ENCODE results near the gene ARFGEF3.

ARFGEF3 gene

DNA sequence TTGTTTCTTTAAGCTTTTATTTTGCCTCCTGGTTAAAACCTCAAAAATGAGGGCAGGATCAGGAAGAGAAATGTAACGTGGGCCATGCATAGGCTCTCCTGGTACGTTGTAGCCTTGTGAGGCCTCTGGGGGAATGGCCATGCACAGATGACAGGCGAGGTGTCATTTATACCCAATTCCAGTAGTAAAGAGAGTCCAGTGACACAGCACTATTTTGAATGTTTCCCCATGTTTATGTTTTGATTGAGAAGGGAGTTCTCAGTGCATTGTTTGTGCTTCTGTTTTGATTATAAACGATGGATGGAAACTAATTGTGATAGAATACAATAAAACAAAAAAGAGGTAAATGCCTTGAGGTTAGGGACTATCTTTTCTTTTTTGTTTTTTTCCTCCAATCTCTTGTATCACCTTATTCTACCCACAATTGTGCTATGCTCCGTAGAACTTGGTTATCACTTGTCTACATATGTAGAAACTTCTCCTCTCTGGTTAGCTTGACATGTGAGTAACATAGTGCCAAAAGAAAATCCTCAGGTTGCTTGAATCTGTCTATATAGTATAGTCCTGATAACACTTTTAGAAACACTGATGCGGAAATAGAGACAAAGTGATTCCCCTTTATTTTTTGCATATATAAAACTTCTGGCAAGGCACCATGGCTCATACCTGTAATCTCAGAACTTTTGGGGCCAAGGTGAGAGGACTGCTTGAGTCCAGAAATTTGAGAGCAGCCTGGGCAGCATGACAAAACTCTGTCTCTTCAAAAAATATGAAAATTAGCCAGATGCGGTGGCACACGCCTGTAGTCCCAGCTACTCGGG is 209.1 kb downstream of the ARFGEF3 start:
- DNase-seq, result no peak

DNA sequence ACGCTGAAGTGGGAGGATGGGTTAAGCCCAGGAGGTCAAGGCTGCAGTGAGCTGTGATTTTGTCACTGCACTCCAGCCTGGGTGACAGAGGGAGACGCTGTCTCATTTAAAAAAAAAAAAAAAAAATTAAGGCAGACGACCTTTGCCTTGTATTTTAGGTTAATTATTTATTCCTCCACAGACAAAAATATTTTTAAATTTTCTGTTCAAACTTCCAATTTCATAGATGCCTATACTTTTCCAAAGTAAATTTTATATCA is 209.6 kb downstream of the ARFGEF3 start:
- no peak for DNase-seq

DNA sequence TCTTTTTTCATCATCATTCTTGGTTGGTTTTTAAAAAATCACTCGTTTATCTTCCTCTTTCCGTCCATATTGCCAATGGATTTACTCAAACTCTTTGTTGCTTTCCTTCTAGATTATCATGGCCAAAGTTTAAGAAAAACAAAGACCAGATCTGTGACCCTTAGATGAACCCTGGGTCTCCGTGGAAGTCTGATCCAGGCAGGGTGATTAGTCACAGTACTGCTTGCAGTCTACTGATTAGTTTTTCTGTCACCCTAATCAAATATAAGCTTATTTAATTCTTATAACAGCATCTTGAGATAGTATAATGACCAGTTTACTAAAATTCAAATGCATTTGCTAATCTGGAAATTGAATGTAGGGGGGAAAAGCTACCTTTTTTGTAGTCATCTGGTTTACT is 210.0 kb downstream of the ARFGEF3 start:
- DNase-seq, result no peak

DNA sequence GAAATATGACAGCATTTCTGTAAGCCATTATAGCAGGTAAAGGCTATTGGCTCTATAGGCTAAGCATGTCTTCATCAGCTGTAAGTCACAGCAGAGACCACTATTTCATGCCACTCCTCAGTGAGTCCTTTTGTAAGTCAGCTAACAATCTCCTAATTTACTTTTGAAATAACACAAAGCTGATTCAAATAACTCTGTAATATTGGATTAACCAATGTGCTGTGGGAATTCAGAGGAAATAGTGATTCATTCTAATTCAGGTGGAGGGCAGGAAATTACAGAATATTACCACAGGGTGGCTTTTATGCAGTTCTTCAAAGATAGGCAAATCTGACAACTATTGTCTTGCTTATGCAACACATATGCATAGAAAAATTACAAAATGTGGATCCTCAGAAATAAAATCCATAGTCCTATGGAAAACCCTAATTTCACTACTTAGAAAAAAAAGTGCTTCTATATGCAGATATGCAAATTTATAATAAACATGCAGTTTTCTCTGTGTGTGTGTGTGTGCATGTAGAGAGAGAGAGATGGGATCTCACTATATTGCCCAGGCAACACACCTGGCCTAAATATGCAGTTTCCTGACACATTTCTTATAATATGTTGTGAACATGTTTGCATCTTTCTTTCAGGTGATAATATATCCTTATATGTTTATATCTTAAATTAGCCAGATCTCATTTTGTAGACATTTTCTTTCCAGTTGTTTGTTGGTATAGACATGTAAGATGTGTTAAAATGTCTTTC is 211.1 kb downstream of the ARFGEF3 start:
- DNase-seq, result no peak

DNA sequence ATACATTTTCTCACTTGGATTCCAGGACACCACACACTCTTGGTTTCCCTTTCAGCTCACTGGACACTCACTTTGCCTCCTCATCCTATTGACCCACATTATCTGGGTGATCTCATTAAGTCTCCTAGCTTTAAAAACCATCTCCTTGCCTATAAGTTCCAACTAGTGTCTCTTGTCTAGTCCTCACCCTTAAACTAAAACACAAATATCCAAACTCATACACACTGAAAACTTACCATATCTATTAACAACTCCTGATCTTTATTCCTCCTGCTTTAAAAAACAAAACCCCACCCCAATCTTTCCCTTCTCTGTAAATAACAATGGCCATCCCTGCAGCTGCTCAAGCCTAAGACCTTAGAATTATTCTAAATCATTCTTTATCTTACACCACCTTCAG is 212.5 kb downstream of the ARFGEF3 start:
- no peak for DNase-seq

DNA sequence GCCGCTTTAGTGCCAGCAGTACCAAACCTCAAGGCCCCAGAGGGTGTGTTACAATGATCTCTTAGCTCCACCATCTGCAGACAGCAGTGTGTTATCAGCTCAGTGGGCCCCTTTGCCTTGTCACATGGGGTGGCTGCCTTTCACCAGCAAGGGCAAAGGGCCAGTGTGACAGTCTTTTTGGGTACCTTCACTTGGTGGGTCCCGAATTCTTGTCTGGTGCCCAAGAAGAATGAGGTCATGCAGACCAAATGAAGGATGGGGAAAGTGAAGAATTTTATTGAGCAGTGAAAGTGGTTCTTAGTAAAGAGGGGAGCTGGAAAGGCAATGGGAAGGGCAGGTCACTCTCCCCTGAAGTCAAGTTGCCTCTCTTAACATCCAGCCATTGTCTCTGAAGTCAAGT is 213.1 kb downstream of the ARFGEF3 start:
- no peak for DNase-seq

DNA sequence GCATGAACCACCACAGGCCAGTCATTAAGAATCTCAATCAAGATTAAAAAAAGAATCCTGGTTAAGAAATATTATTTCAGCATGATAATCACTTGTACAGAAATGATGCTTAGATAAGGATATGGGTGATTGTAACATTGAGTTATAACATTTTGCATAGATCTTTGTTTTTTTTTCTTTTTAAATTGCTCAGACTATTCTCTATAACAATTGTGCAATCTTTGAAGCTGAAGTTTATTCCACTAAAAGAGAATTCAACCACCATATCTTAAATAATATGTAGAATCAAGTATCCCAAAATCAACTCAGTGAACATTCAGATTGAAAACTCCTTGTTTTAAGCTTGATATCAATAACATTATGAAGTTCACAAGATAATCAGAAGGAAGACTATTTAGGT is 215.3 kb downstream of the ARFGEF3 start:
- DNase-seq, result no peak

DNA sequence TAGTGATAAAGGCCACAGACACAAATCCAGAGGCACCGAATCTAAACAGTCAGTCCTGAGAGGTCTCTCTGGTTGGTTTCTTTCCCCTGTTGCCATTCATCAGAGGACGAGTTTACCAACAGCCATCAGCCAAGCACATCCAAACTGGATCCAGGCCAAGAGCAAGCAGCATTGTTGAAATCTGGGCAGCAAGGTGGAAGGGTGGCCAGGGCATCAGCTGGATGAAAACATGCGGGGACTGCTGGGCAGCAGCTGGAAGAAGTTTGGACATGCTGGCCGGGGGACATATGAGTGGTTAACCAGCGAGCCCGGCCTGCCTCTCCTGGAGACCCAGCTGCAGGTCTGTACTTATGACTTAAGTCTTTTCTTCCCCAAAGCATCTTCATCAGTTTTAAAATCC is 216.1 kb downstream of the ARFGEF3 start, which contains the start of gene SMIM28:
SMIM28 (plus strand) TSS at position 62 of the 400 bp plus-strand sequence; CDS start at position 230, 168 bp downstream.
- no peak for DNase-seq

DNA sequence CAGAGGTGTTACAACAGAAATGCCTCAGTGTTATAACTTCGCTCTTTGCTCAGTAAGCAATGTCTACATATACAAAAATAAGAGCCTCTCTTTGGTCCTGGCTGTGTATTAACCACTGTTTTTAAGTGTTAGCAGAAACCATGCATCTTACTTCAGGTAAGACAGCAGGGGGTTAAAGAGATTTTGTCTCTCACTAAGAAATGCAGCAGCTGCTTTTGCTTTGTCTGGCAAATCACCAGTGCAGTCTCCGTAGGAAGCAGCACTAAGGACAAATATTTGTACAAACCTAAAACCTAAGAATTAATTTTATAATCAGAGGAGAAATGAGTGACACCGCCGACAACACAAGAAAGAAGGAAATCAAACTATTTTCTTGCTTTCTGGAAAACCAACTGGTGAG is 216.7 kb downstream of the ARFGEF3 start:
- no peak for DNase-seq

DNA sequence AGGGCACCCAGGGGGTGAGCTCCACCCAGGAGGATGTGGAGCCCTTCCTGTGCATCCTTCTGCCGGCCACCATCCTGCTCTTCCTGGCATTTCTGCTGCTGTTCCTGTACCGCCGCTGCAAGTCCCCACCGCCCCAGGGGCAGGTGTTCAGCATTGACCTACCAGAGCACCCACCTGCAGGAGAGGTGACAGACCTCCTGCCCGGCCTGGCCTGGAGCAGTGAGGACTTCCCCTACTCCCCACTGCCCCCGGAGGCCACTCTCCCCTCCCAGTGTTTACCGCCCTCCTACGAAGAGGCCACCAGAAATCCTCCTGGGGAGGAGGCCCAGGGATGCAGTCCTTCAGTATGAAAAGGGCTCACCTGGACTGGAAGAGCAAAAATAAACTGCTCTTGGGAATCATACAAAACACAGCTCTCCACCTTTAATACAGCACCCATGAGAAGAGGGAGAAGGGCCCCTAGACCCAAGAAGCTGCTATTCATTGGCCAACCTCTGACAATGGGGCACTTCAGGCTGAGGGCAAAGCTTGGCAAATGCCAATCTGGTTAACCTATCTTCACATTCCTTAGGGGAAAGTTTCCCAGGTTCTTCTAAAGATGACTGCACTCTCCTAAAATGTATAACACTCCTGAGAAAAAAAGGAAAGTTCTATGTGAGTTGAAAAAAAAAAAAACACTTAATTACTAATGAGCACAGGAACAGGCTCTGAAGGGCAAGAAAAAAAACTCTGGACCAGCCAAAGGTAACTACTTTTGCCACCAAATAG is 220.9 kb downstream of the ARFGEF3 start:
- DNase-seq, result no peak

DNA sequence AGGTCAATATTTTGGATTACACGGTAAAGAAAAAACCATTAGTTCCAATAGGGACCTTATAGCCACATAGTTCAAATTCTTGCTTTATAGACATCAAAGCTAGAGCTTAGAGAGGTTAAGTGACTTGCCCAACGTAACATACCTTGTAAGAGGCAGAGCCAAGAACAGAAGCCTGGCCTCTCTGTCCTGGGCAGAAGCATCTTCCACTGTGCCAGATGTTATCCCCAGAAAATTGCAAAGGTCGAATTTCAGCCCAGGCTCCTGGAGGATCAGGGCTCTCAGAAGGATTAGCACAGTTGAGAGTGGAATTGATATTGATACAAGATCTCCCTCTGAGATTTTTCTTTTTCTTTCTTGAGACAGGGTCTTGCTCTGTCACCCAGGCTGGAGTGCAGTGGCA is 222.0 kb downstream of the ARFGEF3 start:
- DNase-seq, result no peak

DNA sequence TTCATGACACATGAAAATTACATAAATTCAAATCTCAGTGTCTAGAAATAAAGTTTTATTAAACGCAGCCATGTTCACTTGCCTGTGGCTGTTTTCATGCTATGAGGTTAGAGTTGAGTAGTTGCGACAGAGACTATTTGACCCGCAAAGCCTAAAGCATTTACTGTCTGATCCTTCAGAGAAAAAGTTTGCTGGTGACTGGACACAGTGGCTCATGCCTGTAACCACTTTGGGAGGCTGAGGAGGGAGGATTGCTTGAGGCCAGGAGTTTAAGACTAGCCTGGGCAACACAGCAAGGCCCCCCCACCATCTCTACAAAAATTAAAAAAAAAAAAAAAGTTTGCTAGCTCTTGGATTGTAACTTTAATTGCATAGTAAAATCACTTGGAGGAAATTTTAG is 225.2 kb downstream of the ARFGEF3 start:
- no peak for DNase-seq

DNA sequence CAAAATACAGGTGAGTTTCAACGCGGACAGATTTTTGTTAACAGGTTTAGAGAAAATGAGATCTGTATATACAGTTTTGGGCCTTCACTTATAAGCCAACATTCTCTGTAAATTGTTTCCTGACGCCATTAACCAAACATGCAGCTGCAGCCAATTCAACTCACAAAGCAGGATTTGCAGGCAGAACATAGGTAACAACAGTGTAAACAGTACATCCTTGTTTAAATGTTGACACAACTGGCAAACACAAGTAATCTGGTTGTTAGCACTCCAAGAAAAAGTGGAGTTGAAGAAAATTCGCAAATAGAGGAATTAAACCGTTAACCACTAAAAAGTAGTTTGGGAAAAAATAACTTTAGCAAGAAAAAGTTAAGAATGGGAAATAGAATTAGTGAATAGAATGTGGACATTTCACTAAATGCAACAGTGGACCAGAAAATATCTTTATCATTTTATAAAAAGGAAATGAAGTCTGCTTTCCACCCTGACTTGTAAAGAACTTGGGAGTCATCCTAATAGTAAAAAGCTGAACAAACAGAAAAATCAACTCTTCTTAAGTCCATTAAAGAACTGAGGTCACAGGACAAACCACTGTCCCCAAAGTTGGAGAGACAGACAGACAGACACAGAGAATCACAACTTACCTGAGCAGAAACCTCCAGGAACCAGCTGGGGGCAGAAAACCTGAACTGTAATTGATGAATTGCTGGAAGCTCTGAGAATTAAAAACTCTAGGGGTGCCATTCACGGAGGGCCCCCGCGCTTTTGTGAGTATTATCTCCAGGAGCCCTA is 226.0 kb downstream of the ARFGEF3 start:
- DNase-seq, result no peak

DNA sequence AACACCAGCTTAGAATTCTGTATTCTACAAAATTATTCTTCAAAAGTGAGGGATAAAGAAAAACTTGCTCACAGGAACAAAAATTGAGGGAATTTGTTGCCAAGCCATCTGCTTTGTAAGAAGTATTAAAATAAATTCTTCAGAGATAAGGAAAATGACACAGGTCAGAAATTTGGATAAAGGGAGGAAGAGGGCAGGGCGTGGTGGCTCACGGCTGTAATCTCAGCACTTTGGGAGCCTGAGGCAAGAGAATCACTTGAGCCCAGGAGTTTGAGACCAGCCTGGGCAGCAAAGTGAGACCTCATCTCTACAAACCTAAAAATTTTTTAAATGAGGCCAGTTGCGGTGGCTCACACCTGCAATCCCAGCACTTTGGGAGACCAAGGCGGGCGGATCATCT is 227.8 kb downstream of the ARFGEF3 start:
- DNase-seq, result no peak

Data from RPMI8226 (cell line).